ENCODE results near the gene CUX1. TPM values are rescaled to one million over a fixed set of nuclear protein-coding genes. Genes with fewer than 3 reads are reported as not detected.

Gene CUX1, protein sequence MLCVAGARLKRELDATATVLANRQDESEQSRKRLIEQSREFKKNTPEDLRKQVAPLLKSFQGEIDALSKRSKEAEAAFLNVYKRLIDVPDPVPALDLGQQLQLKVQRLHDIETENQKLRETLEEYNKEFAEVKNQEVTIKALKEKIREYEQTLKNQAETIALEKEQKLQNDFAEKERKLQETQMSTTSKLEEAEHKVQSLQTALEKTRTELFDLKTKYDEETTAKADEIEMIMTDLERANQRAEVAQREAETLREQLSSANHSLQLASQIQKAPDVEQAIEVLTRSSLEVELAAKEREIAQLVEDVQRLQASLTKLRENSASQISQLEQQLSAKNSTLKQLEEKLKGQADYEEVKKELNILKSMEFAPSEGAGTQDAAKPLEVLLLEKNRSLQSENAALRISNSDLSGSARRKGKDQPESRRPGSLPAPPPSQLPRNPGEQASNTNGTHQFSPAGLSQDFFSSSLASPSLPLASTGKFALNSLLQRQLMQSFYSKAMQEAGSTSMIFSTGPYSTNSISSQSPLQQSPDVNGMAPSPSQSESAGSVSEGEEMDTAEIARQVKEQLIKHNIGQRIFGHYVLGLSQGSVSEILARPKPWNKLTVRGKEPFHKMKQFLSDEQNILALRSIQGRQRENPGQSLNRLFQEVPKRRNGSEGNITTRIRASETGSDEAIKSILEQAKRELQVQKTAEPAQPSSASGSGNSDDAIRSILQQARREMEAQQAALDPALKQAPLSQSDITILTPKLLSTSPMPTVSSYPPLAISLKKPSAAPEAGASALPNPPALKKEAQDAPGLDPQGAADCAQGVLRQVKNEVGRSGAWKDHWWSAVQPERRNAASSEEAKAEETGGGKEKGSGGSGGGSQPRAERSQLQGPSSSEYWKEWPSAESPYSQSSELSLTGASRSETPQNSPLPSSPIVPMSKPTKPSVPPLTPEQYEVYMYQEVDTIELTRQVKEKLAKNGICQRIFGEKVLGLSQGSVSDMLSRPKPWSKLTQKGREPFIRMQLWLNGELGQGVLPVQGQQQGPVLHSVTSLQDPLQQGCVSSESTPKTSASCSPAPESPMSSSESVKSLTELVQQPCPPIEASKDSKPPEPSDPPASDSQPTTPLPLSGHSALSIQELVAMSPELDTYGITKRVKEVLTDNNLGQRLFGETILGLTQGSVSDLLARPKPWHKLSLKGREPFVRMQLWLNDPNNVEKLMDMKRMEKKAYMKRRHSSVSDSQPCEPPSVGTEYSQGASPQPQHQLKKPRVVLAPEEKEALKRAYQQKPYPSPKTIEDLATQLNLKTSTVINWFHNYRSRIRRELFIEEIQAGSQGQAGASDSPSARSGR (N-terminal part only)
- 101 TPM for total RNA-seq

DNA sequence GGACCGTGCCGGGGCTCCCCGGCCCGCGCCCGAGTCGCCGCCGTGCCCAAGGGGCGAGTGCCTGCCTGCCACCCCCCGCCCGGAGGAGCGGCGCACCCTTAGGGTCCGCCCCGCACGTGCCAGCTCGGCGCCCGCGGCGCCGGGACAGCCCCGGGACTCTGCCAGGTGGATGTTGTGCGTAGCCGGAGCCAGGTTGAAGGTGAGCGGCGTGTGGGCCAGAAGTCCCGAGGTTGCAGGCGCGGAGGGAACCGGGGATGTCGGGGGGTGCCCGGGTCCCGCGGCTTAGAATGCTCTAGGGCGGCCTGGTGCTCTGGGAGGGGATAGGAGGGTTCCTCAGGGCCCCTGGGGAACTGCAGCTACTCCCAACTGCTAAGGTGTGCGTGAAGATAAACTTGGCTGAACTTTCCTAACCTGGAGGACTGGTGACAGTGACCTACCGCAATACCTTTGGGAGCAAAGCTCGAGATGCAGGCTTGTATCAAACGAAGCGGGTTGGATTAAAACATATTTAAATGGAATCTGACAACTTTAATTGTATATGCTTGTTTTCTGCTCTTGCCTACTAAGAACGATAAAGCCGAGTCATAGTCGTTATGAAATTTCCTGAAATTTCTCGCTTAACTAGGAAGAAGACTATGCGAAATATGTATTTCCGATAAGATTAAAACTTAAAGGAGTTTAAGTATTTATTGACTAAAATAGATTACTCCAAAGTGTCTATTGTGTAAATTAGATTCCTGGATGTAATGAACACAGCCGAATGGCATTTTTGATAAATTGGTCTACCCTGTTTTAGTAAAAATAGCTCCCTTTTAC is at the start of gene CUX1:
Gene CUX1, plus strand, starts transcription at position 156 of the 816 bp plus-strand sequence. Its CDS starts 14 bp downstream, at position 170.
- Histone ChIP-seq H3K27ac (peak within 1 kb of the TSS; percentile 87 to 92), H3K9me3 (no peaks in the 10 kb centered on the region), H3K4me3 (peak within 1 kb of the TSS; percentile 96), H3K27me3 (no peaks in the 10 kb centered on the region), H3K36me3 (no peaks in the 10 kb centered on the region), H3K4me1 (peaks cover 3 to 20% of the 10 kb centered on the region in 2 donors)
- peak in 1 of 2 donors; percentile 56 for DNase-seq (ENCODE audit: low spot score in 2 of 2)
- TF ChIP-seq, protein P1, sequence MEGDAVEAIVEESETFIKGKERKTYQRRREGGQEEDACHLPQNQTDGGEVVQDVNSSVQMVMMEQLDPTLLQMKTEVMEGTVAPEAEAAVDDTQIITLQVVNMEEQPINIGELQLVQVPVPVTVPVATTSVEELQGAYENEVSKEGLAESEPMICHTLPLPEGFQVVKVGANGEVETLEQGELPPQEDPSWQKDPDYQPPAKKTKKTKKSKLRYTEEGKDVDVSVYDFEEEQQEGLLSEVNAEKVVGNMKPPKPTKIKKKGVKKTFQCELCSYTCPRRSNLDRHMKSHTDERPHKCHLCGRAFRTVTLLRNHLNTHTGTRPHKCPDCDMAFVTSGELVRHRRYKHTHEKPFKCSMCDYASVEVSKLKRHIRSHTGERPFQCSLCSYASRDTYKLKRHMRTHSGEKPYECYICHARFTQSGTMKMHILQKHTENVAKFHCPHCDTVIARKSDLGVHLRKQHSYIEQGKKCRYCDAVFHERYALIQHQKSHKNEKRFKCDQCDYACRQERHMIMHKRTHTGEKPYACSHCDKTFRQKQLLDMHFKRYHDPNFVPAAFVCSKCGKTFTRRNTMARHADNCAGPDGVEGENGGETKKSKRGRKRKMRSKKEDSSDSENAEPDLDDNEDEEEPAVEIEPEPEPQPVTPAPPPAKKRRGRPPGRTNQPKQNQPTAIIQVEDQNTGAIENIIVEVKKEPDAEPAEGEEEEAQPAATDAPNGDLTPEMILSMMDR (IDR thresholded peaks at IDR 0.05): no peak
- intact Hi-C loops (cut with DNase I): loop anchor here (2.0 to 5.0 kb wide), 2 partner anchors 65 to 135 kb away; no protein-coding TSS in a partner anchor

GRCh38 chr7:101768280-101768679 is 49.1 kb upstream of the CUX1 start:
- H3K9me3 ChIP-seq: no peaks in the 10 kb centered on the region
- no peak overlapping the region for H3K27ac ChIP-seq
- H3K36me3 ChIP-seq: no peaks in the 10 kb centered on the region
- TF ChIP-seq, protein P1 (IDR thresholded peaks at IDR 0.05): no peak
- no peak overlapping the region for H3K4me3 ChIP-seq
- H3K4me1 ChIP-seq: no peaks in the 10 kb centered on the region
- no peak for DNase-seq (ENCODE audit: low spot score in 2 of 2)
- intact Hi-C loops (cut with DNase I): no loop called here
- no peaks in the 10 kb centered on the region for H3K27me3 ChIP-seq

GRCh38 chr7:101770466-101770865 is 47.0 kb upstream of the CUX1 start:
- Histone ChIP-seq H3K27ac (no peak overlapping the region), H3K9me3 (no peaks in the 10 kb centered on the region), H3K27me3 (no peaks in the 10 kb centered on the region), H3K4me3 (no peak overlapping the region), H3K36me3 (no peaks in the 10 kb centered on the region), H3K4me1 (no peaks in the 10 kb centered on the region)
- intact Hi-C loops (cut with DNase I): no loop called here
- DNase-seq (ENCODE audit: low spot score in 2 of 2): no peak
- TF ChIP-seq, protein P1 (IDR thresholded peaks at IDR 0.05): no peak

GRCh38 chr7:101772508-101773211 is 44.8 kb upstream of the CUX1 start:
- H3K4me3 ChIP-seq: no peak overlapping the region
- DNase-seq (ENCODE audit: low spot score in 2 of 2): no peak
- no peak overlapping the region for H3K27ac ChIP-seq
- TF ChIP-seq, protein P1 (IDR thresholded peaks at IDR 0.05): no peak
- H3K9me3 ChIP-seq: no peaks in the 10 kb centered on the region
- H3K36me3 ChIP-seq: no peaks in the 10 kb centered on the region
- intact Hi-C loops (cut with DNase I): no loop called here
- H3K27me3 ChIP-seq: no peaks in the 10 kb centered on the region
- no peaks in the 10 kb centered on the region for H3K4me1 ChIP-seq
